Activated CD4-positive, CD25-positive, alpha-beta regulatory T cell treated with anti-CD3 and anti-CD28 coated beads, Interleukin-2, amount 50 U/mL, for 72 hours (primary cell): ENCODE results near the gene GGTLC2.
"Not testable (repeated sequence)": the region's sequence is repeated elsewhere in the genome, so short reads cannot be mapped to it uniquely, and the experiment has no call there.

Source experiments
- DNase-seq: peaks from one replicate; pipeline ENCODE4 v3.0.0; 2021

The GGTLC2 gene

DNA sequence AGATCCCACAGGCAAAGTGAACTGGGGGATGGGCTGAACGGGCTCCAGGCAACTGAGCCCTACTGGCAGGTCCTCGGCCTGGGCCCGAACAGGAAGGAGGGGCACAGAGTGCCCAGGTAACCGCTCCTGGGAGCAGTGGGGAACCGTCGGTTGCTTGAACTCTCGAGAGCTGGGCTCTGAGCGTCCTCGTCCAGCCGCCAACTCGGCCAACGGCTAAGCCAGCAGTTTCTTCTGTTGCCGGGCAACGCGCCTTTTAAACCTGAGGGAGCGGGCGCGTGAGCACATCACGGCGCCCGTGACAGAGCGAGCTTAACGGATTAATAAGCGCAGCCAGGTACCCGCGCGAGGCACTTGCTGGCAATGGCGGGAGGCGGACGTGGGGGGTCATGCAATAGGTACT is at the start of gene GGTLC2:
GGTLC2 (plus strand) TSS at position 301 of the 400 bp plus-strand sequence. CDS start 1,732 bp downstream, outside the sequence.
- not testable (repeated sequence) for DNase-seq

DNA sequence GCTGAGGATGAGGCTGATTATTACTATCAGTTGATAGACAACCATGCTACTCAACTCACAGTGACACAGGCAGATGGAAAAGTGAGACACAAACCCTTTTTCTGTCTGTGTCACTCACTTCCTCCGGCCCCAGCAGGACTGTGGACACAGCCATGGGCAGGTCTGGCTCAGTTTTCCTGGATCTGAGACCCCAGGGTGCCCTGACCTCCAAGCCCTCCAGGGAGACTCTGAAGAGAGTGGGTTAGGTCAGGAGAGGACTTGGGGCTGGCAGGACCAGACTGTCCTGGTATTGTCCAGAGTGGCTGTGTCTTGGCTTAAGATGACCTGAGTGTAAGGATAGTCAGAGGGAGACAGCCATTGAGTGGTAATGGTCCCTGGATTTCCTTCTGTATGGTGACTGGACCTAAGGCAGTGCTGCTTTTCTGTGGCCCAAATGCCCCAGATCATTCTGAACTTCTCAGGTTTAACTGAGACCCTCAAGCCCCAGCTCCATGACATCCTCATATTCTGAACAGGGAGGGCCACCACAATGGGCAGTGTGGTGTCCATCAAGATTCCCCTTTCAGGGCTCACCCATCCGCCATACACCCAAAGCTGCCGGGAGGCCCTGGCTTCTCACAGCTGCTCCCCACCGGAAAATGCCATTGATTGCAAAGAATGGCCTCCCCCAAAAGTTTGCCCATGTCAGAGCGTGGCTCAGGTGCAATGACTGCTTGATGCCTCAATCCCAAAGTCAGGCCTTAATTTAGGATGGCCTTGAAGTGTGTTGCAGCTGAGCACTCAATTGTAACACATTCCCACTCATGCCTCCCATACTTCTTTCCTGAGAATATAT is 49.2 kb upstream of the GGTLC2 start:
- DNase-seq: no peak

DNA sequence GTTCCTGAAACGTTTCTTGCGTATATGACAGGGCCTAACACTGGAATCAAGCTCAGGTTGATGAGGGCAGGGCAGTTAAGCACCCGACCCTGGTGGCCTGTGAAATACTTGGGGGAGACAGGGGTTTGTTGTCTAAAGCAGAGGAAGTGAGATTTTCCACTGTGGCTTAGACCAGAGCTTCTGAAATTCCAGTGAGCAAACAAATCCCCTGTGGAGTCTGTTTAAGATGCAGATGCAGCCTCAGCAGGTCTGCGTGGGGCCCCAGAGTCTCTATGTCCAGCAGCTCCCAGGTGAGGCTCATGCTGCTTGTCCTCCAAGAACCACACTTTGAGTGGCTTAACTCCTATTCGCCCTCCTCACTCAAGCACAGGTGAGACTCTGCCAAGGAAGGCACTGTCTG is 46.3 kb upstream of the GGTLC2 start:
- no peak for DNase-seq

DNA sequence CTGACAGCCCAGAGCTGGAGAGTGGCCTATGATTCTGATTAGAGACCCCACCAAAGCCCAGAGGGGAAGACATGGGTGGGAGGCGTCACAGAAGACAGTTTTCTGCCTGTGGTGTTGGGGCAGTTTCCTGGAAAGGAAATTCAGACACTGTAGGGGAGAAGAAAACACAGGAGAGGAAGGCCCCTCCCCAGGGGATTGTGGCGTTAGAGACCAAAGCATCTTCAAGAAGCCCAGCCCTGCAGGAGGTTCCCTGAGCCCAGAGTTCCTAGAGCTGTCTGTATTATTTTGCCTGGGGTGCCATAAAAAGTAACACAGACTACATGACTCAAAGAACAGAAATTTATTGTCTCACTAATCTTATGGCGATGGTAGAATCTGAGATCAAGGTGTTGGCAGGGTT is 45.2 kb upstream of the GGTLC2 start:
- DNase-seq: no peak

DNA sequence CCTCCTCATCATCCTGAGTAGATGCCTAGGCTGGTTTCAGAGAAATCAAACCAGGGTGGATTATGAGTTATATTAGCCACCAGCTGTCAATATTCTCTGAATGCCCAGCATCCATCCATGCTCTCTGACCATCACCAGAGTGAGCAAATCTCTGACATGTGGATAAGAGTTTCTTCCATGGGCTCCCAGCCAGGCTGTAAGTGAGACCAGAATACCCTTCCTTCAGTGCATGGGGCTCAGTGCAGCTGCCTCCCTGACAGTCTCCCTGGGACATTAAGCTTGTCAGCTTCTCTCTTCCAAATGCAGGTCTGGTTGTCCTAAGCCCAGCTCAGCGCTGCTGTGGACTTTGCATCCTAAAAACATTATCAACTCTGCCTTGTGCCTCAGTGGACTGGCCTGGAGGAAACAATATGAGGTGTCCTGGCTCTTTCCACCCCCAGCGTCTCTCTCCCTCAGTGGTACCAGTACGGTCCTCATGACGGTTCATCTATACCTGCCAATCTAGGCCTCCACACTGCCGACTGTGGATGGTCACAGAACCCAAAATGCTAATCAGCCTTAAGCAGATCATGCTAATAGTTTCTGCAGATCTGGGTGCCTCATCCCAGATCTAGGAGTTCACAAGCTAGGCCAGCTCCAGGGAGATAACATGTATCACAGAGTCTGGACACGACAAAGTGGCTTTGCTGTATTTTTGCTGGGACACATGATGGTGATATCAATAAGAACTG is 43.7 kb upstream of the GGTLC2 start:
- DNase-seq: no peak

DNA sequence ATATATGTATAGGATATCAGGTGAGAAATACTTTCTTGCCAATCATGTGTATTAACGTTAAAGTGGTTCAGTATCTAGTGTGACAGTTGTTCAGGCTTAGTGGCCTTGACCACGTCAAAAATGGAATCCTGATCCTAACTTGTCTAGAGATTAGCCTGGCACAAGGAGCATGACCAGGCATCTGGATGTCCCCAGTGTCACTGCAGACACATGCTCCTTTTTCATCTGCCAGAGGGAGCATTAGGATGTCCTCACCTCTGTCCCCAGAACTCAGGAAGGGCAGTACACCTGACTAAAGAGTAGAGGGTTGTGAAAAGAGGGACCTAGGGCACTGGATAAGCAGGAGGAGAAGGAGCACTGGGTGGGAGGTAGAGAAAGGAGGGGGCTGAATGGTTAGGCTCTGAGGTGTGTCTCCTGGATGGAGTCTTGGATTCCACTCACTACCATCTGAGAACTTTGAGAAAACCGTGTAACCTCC is 40.9 kb upstream of the GGTLC2 start:
- no peak for DNase-seq

DNA sequence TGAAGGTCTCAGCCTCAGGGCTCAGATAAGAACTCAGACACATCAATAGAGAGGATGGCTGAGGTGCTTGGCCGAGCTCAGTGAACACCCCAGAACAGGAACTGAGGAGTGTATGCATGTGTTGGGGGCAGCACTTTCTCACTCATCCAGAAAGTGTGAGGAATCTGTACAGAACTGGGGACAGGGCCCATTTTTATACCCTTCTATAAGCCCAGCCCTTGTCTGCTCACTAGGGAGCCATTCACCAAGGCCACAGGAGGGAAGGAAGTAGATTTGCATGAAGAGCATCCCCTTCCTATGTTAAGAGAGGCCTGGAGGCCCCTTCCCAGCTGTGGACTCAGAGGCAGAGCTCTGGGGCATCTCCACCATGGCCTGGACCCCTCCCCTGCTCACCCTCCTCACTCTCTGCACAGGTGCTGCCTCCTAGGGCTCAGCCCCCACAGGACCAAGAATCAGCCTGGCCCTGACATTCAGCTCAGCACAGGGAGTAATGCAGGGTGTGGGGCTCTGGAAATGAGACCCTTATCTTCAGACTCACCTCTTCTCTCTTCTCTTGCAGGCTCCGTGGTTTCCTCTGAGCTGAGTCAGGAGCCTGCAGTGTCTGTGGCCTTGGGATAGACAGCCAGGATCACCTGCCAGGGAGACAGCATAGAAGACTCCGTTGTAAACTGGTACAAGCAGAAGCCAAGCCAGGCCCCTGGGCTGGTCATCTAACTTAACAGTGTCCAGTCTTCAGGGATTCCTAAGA is 39.9 kb upstream of the GGTLC2 start:
- DNase-seq: no peak

DNA sequence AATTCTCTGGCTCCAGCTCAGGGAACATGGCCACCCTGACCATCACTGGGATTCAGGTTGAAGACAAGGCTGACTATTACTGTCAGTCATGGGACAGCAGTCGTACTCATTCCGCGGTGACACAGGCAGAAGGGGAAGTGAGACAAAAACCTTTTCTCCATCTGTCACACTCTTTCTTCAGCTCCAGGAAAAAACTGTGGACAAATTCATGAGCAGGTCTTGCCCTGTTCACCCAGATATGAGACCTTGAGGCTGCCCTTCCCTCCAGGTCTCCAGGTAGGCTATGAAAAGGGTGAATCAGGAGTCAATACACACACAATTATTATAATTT is 39.4 kb upstream of the GGTLC2 start:
- no peak for DNase-seq

DNA sequence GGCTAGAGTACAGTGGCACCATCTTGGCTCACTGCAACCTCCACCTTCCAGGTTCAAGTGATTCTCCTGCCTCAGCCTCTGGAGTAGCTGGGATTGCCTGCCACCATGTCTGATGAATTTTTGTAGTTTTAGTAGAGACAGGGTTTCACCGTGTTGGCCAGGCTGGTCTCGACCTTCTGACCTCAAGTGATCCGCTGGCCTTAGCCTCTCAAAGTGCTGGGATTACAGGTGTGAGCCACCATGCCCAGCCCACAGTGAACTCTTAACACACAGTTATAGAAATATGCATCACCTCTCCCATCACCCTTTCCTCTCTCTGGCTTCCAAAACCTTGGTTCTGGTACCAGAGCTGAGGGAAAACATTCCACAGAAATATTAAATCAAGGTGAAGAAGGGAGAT is 36.4 kb upstream of the GGTLC2 start:
- DNase-seq: not testable (repeated sequence)

DNA sequence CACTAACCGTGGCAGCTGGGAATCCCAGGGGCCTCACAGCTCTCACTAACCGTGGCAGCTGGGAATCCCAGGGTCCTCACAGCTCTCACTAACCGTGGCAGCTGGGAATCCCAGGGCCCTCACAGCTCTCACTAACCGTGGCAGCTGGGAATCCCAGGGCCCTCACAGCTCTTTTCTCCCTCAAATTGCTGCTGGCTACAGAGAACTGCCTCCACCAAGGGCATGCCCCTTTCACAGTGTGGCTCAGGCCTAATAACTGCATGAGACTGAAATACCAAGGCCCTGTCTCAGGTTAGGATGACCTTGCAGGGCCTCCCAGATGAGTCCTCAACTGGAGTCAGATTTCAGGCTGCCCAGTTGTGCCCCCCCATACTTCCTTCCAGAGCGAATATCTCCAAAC is 35.1 kb upstream of the GGTLC2 start:
- no peak for DNase-seq

DNA sequence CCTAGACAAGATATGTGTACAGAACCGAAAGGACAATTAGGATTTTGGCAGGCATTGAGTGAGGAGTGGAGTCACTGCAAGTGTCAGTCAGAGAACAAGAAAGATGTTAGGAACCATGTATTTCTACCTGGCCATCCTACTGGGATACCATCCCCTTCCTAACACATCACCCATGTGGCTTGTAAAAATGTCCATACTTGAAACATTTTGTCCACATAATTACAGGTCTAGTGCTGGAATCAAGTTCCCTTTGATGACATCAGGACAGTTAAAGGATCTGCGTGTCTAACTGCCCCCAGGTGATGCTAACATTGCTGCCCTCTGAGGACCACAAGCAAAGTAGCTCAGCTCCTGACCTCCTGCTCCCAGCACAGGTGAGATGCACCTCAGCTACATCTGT is 31.9 kb upstream of the GGTLC2 start:
- DNase-seq: no peak

DNA sequence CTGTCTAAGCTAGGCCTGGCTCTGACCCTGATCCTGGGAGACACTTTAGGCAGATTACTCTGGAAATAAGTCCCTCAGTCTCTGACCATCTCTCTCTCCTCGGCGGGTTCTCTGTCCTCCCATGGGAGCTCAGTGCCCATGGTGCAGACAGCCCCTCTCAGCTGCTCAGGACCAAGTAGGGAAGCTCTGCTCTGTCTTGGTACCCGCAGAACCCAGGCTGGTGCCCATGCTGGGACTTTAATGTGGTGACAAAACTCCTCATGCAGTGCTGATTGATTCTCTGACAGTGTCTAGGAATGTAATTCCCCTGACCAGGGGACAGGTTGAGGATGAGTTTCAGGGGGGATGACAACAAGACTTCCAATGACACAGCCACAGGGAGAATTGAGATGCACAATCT is 30.3 kb upstream of the GGTLC2 start:
- DNase-seq: no peak

DNA sequence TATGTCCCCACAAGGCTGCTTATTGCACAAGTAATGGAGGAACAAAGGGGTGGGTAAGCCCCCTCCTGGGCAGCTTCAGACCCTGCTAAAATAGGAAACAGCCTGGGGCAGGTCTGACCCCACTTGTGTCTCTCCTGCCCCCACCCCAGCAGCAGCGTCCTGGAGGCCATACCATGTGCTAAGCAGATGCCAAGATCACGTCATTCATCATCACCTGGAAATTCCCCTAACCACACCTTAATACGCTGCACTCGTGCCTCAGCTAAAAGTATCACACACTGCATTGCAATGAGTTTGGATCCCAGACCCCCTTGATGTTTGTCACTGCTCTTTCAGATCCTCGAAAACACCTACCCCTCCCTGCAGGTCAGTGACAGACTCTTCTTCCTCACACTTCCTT is 27.8 kb upstream of the GGTLC2 start:
- no peak for DNase-seq

DNA sequence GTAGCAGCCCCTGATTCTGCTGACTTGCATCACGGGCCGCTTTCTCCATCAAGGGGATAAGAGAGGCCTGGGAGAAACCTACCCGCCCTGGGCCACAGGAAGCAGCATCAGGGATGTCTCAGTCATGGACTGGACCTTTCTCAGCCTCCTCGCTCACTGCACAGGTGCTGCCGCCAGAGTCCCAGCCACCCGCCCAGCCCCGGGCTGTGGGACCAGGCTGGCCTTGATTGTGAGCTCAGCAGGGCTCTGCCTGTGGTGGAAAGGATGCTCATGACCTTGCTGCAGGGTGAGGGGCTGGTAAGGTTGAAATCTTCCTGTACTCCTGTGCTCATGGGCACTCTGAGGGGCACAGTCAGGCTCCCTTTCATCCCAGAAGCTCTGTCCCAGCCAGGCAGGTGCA is 26.0 kb upstream of the GGTLC2 start:
- no peak for DNase-seq

DNA sequence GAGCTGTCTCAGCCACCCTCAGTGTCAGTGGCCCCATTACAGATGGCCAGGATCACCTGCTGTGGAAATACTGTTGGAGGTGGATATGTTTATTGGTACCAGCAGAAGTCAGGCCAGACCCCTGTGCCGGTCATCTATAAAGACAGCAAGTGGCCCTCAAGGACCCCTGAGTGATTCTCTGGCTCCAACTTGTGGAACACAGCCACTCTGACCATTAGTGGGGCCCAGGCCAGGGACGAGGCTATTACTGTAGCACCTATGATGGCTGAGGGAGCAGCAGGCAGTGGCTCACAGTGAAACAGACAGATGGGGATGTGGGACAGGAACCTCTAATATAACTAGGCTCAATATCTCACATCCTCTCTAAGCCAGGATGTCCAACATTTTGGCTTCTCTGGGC is 25.5 kb upstream of the GGTLC2 start:
- DNase-seq: no peak

DNA sequence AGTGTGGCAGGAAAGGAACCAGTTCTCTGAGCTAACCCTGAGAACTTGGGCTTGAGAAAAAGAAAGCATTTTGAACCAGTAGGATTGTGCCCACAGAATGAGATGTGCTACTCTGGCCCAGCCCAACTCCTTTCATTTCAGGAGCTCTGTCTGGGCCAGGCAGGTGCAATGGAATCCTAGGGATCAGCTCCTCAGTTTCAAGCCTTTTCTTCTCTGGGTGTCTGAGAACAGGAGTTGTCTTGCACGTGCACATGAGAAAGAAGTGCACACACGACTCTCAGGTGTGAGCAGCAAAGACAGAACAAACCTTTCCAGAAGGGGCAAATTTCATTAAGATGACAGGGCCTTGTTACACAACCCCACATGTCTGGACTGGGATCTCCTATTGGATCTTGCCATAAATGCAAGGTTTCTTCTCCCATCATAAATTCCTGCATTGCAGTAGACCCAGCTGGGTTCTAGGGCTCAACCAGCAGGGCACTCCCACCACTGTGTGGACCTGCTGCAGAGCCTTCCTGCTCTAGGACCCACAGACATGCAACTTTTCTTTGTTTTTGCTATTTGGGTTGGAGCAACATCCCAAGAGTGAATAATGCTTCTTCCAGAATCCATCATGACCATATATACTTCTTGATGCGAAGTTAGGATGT is 24.5 kb upstream of the GGTLC2 start:
- DNase-seq: no peak

DNA sequence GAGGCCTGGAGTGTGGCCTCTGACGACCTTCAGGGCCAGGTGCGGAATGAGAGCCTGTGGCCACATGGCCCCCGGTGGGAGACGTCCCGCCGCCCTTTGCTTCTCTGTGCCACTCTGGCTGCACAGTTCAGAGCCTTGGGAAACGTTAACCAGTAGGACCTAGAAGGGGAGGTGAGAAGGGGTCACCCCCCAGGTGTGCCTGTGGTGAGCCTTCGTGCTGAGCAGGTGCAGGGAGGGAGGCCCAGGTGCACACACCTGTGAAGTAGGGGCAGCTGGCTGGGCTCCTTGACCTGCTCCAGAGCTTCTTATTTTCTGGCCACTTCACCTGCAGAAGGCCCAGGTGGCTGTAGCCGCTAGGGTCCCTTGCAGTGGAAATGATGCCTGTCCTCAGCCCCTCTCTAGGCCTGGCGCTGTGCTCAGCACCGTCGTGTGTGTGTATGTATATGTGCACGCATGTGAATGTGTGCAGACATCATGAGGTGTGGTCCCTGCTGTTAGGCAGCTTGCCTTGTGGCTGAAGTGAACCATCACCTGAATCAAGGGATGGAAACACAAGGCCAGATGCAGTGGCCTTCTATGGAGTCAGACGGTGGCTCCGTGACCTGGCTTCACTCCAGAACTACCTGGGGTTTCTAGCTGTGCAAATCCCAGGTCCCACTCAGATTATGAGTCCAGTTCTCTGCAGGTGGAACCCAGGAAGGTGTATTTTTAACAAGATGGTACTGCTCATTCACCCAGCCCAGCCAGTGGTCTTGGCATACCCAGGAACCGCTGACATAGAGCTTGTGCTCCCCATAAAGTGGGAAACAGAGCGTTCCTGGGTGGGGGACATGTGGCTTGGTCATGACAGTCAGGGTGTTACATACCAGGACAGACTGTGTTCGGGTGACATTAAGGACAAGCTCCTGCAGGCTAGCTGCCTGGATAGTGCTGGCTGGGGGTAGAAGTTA is 15.6 kb upstream of the GGTLC2 start:
- not testable (repeated sequence) for DNase-seq

DNA sequence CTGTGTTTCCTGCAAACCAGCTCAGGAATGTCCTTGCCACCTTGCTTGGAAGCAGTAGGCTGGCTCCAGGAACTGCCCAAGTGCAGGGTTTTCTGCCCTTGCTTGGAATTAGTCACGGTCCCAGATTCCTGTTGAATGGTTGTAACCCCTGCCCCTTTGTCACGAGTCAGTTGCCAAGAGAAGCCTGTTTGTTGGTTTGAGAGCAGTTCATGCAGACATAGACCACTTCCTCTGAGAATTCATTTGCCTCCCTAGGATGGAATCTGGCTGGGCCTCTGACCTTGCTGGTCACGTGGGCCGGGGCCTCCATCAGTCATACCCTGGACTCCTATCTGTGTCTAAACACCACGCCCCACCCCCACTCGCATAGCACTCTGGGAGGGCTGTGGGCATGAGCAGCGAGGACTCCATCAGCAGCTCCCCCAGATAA is 13.2 kb upstream of the GGTLC2 start:
- DNase-seq: not testable (repeated sequence)

DNA sequence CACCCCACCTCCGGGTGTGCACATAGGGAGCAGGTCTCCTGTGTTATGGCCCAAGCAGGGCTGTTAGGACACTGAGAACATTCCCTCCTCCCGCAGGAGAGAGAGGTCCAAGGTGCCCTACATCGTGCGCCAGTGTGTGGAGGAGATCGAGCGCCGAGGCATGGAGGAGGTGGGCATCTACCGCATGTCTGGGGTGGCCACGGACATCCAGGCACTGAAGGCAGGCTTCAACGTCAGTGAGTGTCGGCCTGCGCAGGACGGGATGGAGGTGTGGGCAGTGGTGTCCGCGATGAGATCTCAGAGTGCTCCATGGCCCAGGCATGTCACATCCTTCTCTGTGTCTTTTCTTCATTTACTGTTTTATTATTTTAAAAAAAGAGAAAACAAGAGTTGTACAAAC is 12.2 kb upstream of the GGTLC2 start:
- DNase-seq: not testable (repeated sequence)

DNA sequence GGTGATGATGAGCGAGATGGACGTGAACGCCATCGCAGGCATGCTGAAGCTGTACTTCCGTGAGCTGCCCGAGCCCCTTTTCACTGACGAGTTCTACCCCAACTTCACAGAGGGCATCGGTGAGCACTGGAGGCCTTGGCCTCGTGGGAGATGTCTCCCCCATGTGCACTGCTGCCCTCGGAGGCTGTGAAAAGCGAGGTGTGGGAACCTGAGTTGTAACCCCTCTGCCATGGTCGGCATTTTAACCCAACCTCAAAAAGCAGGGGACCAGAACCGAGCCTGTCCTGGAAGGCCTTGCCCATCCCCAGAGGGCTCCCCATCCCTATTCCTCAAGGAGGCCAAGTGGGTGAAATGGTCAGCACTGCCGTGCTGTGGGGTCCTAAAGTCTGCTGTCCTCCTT is 10.9 kb upstream of the GGTLC2 start:
- DNase-seq: not testable (repeated sequence)

DNA sequence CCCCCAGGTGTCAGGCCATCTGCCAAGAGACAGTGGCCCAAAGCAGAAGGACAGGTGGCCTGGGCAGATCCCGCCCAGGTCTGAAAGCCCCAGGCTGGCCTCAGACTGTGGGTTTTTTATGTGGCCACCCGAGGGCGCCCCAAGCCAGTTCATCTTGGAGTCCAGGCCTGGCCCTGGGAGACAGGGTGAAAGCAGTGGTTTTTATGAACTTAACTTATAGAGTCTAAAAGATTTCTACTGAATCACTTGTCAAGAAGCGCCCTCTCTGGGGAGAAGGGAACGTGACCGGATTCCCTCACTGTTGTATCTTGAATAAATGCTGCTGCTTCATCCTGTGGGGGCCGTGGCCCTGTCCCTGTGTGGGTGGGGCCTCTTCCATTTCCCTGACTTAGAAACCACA is 8.2 kb upstream of the GGTLC2 start:
- not testable (repeated sequence) for DNase-seq

DNA sequence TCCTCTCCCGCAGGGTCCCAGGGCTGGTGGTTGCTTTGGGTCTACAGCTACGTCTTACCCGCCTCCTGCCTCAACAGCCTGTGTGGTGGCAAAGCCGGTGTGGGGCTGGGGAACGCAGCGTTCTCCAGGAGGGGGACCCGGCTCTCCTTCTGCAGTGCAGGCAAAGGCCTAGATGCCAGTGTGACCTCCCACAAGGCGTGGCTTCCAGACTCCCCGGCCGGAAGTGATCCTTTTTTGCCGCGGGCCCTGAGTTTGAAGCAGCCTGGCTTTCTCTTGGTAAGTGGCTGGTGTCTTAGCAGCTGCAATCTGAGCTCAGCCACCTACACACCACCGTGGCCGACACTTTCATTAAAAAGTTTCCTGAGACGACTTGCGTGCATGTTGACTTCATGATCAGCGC is 6.1 kb upstream of the GGTLC2 start:
- not testable (repeated sequence) for DNase-seq
